ENCODE data around the gene MDM2. TPM values are rescaled to one million over a fixed set of nuclear protein-coding genes. Genes with fewer than 3 reads are reported as not detected.

The MDM2 gene
- total RNA-seq, 1 experiment from 2014 or later = 159 TPM

DNA sequence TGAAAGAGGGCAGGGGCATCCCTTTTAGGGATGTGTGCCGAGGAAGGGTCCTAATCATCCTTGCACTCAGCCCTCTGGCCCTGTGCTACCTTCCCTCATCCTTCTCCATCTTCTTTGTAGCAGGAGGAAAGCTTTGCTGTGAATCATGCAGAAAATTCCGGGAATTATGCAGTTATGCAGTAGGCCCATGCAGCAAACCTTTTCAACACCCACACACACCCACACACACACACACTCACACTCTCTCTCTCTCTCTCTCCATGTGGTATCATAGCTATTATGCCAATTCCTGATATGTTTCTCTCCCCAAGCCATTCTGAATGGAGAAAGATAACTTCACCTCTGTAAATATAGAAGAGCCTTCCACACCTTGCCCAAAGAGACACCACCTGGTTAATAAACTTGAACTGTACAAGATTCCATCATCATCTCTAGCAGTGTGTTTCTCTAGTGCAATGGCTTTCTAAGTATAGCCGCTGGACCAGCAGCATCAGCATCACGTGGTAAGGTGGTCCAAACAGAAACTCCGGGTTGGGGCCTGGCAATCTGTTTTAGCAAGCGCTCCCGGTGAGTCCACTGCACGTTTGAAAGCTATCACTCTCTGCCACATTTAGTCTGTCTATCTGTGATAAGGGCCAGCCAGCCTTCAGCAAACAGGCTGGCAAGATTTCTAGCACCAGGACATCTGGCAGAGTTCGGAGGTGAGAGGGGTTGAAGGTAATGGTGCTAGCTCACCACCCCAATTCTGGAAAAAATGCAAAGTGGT lies 57.6 kb downstream of the MDM2 start:
- Histone ChIP-seq H2BK20ac (ENCODE audit: low read depth, low read length, poor library complexity, severe bottlenecking) (no peak overlapping the region), H4K20me1 (ENCODE audit: control insufficient read depth, insufficient read depth, insufficient read length) (no peaks in the 10 kb centered on the region), H3K14ac (ENCODE audit: insufficient read depth, low read length) (no peak overlapping the region), H3K79me2 (ENCODE audit: insufficient read depth, low read length) (no peaks in the 10 kb centered on the region), H2BK5ac (ENCODE audit: insufficient read length, low read length) (no peak overlapping the region), H3T11ph (ENCODE audit: low read length) (no peak overlapping the region), H3K9ac (ENCODE audit: extremely low read depth, insufficient read length, low read length) (no peak overlapping the region), H3K9me3 (ENCODE audit: control insufficient read depth, low read depth, low read length) (no peaks in the 10 kb centered on the region), H3K23ac (ENCODE audit: insufficient read length, low read depth, low read length) (no peak overlapping the region), H3K79me1 (ENCODE audit: insufficient read depth, low read depth, low read length, poor library complexity, severe bottlenecking) (no peaks in the 10 kb centered on the region), H3K56ac (ENCODE audit: insufficient read length, low read depth, low read length) (no peak overlapping the region), H3K4ac (ENCODE audit: low read depth, low read length) (no peak overlapping the region), H3K23me2 (ENCODE audit: insufficient read length, low read depth, low read length, poor library complexity, severe bottlenecking) (no peaks in the 10 kb centered on the region), H3K27ac (ENCODE audit: insufficient read length, low read depth, low read length) (no peak overlapping the region), H2AFZ (ENCODE audit: low read length) (no peak overlapping the region), H3K4me1 (ENCODE audit: insufficient read depth, low read length) (no peaks in the 10 kb centered on the region; the same call in 1 of the 2 replicates), H3K18ac (ENCODE audit: insufficient read length, low read depth, low read length) (no peak overlapping the region), H3K4me2 (ENCODE audit: insufficient read depth, insufficient read length, low read length) (no peak overlapping the region), H2BK120ac (ENCODE audit: low read depth, low read length, poor library complexity, severe bottlenecking) (no peak overlapping the region), H4K5ac (ENCODE audit: insufficient read length, low read depth, low read length) (no peak overlapping the region), H4K91ac (ENCODE audit: insufficient read length, low read depth, low read length) (no peak overlapping the region), H2AK5ac (ENCODE audit: insufficient read length, low read length) (no peak overlapping the region), H2BK15ac (ENCODE audit: low read depth, low read length) (no peak overlapping the region), H4K8ac (replicated peaks; ENCODE audit: insufficient read length, low read depth, low read length) (no peak overlapping the region), H3K27me3 (ENCODE audit: insufficient read depth, low read length) (no peaks in the 10 kb centered on the region), H2BK12ac (ENCODE audit: insufficient read length, low read depth, low read length) (no peak overlapping the region)
- Mint-ChIP-seq H3K27me3 (ENCODE audit: low read depth) (no peaks in the 10 kb centered on the region), H3K9me3 (no peaks in the 10 kb centered on the region), H3K4me3 (no peak overlapping the region), H3K27ac (no peak overlapping the region), H3K4me1 (peaks cover 10 to 11% of the 10 kb centered on the region in 2 experiments), H3K36me3 (ENCODE audit: insufficient read depth in 1 of 3, low read depth in 3 of 3) (no peaks in the 10 kb centered on the region)
- TF ChIP-seq, protein P1, sequence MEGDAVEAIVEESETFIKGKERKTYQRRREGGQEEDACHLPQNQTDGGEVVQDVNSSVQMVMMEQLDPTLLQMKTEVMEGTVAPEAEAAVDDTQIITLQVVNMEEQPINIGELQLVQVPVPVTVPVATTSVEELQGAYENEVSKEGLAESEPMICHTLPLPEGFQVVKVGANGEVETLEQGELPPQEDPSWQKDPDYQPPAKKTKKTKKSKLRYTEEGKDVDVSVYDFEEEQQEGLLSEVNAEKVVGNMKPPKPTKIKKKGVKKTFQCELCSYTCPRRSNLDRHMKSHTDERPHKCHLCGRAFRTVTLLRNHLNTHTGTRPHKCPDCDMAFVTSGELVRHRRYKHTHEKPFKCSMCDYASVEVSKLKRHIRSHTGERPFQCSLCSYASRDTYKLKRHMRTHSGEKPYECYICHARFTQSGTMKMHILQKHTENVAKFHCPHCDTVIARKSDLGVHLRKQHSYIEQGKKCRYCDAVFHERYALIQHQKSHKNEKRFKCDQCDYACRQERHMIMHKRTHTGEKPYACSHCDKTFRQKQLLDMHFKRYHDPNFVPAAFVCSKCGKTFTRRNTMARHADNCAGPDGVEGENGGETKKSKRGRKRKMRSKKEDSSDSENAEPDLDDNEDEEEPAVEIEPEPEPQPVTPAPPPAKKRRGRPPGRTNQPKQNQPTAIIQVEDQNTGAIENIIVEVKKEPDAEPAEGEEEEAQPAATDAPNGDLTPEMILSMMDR (conservative IDR thresholded peaks at IDR 0.05) = no peak
- WGBS (ENCODE audit: extremely low coverage, insufficient read length, low lambda C conversion rate) = no CpG with 5 or more reads among the region's 9 CpGs
- no peak for DNase-seq
